ENCODE measurements around the gene BLID.

GRCh38 chr11:122074022-122074421 lies 42.0 kb downstream of the BLID start:
- TF ChIP-seq SP1 (IDR thresholded peaks at IDR 0.05) (no peak), ZNF384 (IDR thresholded peaks at IDR 0.05) (no peak), ARNT (IDR thresholded peaks at IDR 0.05) (no peak), NFRKB (IDR thresholded peaks at IDR 0.05) (no peak), L3MBTL2 (conservative IDR thresholded peaks at IDR 0.05) (no peak), BHLHE40 (IDR thresholded peaks at IDR 0.05; ENCODE audit: borderline replicate concordance) (no peak), ELF4 (IDR thresholded peaks at IDR 0.05) (no peak)
